Islet precursor cell (in vitro differentiated cells): Measurements from ENCODE around the gene GLIS2.
A peak's percentile ranks its signal among the peaks of the same experiment; 100 is the strongest.

Experiments
- DNase-seq: peaks from one replicate; pipeline ENCODE4 v3.0.0-alpha.2; 2018

GLIS2 gene

DNA sequence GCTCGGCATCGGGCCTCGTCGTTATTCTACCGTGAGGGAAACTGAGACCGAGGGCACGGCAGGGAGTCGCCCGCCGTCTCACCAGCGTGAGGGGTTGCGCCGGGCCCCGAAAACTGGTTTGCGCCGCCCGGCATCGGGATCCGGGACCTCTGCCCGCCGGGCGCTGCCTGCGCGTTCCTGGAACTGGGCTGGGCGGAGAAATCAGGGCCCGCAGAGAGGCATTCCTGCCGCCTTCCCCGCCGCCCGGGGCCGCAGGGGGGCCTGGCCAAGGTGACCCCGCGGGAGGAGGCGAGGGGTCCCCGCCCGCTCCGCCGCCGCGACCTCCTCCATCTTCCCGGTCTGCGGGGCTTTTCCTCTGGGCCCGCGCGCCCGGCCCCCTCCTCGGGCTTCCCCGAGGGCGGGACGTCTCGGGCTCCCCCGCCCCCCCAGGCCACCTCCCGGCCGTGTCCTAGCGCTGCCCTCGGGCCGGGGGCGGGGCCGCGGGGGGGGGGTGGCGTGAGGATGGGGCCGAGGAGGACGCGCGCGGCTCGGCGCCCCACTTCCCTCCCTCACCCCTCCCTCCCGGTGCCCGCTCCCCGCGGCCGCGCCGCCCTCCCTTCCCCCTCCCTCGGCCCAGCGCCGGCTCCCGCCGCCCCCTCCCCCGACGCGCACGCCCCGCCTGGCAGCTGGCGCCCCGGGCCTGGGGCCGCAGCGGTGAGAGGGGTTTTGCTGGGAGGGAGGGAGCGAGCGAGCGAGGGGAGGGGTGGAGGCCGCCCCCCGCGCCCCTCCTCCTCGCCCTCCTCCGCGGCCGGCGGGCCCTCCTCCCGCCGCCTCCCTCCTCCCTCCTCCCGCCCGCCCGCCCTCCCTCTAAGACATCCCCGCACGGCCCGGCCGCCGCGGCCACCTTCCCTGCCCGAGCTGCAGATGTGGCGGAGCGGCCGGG lies at the start of gene GLIS2:
TSS of gene GLIS2 (plus strand) at position 882 of the 922 bp plus-strand sequence. CDS start 16,214 bp downstream, outside the sequence.
- DNase-seq = peak; percentile 89

DNA sequence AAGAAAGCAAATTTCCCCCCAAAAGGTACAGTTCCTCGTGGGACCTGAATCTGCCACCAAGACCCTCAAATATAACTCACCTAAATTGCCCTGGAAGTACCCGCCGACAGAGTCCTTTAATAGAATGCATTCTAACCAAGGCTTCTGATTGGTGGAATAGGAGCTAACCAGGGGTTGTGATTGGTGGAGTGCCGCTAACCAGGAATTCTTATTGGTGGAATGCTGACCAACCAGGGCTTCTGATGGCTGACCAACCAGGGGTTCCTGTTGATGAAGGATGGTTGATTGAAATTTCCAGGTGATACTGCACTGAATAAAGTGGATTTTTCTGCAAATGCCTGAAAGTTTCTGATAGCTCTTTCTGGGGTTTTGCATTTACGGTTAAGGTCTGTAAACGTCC lies 49.5 kb upstream of the GLIS2 start:
- no peak for DNase-seq

DNA sequence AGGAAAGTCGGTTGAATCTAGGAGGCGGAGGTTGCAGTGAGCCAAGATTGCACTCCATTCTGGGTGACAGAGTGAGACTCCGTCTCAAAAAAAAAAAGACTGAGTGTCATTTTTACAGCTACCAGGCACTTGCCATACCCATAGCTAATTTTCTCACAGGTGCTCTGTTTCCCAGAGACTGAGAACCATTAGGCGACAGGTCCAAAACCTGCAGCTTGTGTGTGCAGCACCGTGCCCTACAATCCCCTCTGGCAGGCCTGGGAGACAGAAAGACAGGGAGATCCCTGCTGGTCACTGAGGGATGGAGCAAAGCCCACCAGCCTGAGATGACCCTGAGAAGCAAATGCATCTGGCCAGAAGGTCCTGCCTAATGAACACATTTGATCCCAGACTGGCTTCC lies 45.8 kb upstream of the GLIS2 start:
- no peak for DNase-seq

DNA sequence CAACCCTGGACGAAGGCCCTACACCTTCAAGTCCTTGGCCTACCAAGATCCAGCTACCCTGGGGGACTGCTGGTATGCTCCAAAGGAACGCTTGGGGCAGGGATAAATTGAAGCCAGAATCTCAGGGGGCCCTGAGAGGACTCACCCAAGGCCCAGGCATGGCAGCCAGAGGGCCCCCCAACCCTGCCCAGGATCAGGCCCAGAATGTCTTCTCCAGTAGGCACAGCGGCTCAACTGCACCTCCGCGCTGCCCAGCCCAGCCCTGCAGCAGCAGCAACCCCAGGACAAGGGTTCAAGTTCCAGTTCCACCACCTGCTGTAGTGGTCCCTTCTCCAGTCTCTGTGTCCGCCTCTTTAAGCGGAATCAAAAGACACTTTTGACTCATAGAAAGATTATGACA lies 45.3 kb upstream of the GLIS2 start:
- DNase-seq = no peak

DNA sequence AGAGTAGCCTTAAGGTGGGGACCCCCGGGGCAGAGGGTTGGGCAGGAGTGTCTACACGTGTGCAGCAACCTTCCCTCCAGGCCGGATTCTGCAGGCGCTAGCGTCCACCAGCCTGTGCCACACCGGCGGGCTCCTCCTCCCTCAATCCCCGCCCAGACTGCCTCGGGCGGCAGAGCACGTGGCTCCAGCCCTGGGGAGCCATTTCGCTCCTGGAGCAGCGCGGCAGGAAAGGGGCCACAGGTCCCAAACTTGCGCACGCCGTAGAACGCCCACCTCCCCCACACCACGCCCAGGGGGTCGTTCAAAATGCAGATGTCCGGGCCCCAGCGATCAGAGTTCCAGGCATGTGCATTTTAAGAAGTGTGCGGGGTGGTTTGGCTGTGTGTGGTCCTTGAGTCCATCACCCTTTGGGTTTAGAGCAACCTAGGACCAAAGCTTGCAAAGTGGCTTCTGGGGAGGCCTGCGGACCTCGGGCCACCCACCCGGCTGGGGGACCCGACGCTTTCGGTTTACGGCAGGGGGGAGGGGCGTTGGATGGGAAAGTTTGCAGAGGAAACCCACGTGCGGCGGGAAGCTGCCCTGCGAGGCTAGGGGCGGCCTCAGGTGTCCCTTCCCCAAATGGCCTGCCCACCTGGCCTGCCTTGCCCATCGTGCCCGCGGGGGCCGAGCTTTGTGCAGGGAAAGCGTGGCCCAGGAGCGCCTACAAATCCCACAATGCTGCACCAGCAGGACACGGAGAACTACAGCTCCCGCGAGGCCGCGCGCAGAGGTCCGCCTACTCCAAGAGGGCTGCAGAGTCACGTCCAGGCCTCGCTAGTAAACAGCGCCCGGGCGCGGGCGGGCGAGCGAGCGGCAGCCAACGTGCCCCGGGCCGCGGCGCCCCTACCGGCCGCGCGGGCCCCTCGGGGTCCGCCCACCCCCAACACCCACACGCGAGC lies 44.4 kb upstream of the GLIS2 start:
- peak; percentile 97 for DNase-seq

DNA sequence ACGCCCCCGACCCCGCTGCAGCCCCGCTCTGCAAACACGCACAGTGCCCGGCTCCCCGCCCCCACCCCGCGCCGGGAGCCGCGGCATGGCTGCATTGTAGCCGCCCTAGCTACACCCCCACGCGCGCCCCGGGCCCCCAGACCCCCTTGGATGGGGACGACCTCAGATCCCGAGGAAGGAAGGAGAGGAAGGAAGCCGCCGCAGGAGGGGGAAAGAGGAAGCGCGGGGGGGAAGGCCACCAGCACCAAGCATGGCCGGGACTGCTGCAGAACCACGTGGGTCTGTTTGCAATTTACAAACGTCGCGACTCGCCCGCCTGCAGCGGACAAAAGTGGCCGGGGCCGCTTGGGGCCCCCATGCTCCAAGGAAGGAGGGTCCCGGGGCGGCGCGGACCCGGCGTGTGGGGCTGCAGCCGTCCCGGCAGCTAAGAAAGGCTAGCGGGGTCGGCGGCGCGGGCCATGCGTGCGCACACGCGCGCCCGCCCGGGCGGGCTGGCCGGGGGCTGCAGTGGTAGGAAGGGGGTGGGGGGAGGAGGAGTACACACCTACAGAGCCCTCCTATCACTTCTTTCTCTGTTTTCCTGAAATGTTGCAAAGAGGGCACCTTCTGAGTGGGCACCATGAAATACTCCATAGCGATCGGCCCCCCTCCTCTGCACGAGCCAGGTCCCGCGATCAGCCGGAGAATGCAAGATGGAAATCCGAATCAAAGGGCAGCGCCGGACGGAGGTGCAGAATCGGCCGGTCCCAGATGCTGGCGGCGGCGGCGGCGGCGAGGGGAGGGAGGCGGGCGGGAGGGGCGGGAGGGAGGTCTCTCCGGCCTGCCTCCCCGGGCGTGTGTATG lies 43.5 kb upstream of the GLIS2 start:
- peak; percentile 74 for DNase-seq

DNA sequence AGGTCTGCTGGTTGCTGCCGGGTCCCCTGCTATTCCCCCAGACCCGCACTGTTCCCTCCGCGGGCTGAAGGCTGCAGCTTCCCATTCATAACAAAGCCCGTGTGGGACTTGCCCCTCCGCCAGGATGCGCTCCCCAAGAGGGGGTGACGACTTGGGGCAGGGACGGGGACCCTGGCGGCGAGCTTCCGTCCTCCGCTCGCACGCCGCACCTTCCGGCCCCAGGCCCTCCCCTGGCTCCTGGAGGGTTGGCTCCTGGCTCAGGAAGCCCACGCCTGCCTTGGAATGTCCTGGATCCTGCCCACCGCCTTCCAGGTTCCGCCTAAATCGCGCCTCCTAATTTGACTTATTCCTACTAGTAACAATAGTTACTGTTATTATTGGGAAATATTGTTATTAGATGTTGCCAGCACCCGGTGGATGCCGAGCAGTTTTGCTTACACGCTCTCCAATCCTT lies 42.0 kb upstream of the GLIS2 start:
- peak; percentile 82 for DNase-seq

DNA sequence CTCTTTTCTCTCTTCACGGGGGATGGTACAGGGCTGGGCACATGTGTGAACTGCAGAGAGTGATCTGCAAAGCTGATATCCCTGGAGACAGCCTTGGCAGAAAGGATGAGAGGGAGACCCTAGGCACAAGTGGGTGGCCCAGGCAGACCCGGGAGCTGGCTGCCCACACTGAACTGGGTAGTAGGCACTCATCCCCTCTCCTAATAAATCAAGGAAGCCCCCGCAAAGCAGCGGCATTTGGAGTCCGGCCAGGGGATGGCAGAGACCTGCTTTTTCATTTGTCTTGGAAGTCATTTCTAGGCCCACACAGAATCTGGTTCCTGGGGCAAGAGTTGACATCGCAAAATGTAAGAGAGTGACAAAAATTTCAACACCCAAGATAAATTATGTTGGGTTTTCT lies 40.0 kb upstream of the GLIS2 start:
- no peak for DNase-seq

DNA sequence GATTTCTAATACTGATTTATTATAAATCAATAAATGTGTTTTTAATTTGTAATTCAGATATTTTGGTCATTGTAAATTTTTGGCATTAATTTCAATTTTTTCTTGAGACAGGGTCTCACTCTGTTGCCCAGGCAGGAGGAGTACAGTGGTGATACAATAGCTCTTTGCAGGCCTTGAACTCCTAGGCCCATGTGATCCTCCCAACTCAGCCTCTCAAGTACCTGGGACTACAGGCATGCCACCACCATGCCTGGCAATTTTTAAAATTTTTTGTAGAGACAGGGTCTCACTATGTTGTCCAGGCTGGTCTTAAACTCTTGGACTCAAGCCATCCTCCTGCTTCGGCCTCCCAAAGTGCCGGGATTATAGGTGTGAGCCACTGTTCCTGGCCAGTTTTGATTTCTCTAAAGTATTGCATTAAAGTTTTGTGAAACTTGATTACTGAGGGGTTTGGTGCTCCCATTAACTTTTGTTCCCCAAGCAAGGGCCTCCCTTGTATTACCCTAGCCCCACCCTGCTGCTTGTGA lies 37.8 kb upstream of the GLIS2 start:
- no peak for DNase-seq

DNA sequence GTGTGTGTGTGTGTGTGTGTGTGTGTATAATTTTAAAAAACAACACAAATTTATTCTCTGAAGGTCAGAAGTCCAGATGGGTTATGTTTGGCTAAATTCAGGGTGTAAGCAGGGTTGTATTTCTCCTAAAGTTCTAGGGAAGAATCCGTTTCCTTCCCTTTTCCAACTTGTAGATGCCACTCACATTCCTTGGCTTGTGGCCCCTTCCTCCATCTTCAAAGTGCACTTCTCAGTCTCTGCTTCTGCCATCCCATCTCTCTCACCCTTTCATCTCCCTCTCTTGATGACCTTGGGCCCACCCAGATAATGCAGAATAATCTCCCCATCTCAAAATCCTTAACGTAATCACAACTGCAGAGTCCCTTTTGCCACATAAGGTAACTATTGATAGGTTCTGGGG lies 35.2 kb upstream of the GLIS2 start:
- no peak for DNase-seq

DNA sequence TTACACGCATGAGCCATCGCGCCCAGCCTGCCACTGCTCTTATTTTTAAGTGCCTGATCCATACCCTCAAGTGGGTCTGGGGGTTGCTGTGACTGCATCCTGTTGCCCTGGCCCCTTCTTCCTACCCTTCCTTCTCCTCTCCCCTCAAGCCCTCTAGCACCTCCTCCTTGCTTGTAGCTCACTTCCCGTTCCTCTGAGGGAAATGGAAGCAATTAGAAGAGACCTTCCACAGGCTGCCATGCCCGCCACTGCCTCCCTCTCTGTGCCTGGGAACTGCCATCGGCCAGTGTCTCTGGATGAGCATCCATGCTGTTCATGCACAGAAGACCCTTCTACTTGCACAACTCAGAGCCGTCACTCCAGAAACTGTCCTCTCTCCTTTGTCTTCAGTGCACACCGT lies 32.4 kb upstream of the GLIS2 start:
- no peak for DNase-seq

DNA sequence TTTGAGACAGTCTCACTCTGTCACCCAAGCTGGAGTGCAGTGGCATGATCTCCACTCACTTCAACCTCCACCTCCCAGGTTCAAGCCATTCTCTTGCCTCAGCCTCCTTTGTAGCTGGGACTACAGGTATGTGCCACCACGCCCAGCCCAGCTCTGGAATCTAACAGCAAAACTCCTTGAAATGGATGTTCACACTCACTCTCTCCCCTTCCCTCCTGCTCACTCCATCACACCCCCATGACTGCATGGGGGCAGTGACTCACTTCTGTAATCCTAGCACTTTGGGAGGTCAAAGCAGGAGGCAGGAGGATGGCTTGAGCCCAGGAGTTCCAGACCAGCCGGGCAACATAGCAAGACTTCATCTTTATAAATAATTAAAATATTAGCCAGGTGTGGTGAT lies 31.9 kb upstream of the GLIS2 start:
- peak; percentile 71 for DNase-seq

DNA sequence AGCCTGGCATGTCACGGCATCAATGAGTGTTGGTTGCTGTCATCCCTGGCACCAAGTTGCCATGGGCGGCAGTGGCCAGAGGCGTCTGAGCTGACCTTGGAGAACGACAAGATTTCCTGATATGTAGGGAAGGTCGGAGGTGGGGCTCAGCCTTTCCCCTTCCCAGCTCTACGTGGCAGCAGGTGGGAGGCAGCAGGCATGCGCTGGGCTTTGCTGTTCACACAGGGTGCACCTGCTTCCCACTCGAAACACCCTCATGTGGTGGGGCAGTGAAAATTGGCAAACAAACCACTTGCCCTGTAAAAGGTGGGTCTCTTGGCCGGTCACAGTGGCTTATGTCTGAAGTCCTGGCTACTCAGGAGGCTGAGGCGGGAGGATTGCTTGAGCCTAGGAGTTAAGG lies 30.7 kb upstream of the GLIS2 start:
- no peak for DNase-seq

DNA sequence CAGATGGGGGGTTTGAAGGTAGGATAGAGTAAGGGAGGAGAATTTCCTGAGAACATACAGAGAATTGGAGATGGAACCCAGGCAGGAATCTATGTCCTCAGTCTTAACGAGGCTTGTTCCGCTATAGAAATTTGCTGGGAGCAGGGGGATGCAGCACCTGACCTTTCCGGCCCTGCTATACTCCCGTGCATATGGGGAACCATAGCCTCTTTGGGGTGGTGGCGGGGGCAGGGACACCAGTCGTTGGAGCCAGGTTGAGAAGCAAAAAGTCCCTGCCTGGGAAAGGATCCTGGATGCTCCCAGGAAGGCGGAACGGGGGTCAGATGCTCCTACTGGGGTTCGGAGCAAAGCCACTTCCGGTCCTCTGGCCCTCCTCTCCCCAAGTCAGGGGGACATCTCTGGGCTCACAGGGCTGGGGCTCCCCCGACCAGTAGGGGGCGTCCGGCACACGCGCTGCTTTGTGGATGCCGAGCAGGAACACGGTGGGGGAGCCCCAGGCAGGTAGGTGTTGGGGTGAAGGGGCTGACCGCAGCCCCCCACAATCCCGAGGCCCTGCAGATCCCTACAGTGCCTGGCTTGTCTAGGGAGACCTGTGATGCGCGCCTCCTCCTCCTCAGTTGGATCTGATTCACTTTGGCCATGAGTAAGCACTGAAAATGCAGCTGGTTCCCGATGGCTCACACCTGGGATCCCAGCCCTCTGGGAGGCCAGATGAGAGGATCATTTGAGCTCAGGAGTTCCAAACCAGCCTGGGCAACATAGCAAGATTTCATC lies 27.5 kb upstream of the GLIS2 start:
- peak; percentile 79 for DNase-seq

DNA sequence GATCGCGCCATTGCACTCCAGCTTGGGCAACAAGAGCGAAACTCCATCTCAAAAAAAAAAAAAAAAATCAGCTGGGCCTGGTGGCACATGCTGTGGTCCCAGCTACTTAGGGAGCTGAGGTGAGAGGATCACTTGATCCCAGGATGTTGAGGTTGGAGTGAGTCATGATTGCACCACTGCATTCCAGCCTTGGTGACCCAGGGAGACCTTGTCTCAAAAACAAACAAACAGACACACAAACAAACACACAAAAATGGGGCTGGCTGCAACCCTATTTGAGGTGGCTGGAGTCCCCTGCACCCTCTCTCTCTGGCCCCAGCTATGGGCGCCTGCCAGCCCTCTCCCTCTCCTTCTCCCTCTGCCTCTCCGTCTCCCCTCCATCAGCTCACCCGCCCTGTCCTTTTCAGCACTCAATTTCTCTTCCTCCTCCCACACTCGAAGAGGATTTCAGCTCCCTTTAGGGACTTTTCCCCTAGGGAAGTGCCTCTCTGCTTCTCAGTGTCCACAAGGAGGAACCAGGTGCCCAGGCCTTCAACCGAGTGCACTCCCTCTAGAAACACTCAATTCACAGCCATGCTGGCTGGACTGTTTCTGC lies 25.5 kb upstream of the GLIS2 start:
- DNase-seq = peak; percentile 93

DNA sequence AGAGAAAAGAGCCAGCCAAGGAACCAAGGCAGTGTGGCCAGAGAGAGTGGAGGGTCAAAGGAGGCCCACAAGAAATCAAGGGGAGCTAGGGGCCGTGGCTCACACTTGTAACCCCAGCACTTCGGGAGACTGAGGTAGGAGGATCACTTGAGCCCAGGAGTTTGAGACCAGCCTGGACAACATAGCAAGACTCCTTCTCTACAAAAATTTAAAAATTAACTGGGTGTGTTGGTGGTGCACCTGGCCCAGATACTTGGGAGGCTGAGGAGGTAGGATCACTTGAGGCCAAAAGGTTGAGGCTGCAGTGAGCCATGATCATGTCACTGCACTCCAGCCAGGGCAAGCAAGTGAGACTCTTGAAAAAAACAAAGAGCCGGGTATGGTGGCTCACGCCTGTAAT lies 24.2 kb upstream of the GLIS2 start:
- DNase-seq = no peak

DNA sequence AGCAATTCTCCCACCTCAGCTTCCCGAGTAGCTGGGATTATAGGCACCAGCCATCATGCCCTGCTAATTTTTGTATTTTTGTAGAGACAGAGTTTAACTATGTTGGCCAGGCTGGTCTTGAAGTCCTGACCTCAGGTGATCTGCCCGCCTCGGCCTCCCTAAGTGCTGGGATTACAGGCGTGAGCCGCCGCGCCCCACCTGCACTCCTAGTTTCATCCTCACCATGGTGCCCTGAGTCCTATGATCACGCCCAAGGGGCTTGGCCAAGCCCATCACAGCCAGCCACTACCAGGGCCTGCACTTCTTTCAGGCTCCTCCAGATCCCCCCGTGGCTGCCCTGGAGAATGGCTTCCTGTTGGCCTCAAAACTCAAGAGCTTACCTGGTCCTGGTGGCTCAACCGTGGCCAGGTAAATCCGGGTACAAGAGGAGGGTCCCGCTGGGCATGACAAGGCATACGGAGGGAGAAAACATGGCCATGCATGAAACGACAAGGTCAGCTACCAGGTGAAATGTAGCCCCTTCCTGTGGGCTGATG lies 22.6 kb upstream of the GLIS2 start:
- DNase-seq = no peak

DNA sequence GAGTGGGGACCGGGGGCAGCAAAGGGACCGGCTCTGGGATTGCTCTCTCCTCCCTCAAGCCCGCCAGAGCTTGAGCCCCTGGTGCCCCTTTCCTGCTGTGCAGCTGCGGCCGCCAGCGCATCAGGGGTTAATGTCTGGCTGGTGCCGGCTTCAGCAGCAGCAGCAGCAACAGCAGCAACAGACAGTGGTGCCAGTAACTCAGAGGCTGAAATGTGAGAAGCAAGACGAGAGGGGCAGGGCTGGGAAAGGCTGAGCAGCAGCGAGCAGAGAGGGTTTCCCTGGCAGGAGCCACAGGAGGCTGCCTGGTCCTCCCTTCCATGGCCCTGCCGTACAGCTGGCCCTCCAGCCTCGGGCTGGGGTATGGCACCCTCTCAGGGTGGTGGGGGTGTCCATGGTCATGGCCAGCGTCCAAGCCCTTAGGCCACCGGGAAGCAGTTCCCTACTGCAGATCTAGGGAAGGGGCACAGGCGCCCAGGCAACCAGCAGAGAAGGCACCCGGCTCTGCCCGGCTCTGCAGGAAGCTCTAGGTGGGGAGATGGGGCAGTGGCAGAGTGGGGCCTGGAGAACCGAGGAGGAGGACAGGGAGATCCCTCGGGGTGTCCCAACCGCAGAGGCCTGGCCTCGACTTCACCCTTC lies 21.9 kb upstream of the GLIS2 start:
- peak; percentile 96 for DNase-seq

DNA sequence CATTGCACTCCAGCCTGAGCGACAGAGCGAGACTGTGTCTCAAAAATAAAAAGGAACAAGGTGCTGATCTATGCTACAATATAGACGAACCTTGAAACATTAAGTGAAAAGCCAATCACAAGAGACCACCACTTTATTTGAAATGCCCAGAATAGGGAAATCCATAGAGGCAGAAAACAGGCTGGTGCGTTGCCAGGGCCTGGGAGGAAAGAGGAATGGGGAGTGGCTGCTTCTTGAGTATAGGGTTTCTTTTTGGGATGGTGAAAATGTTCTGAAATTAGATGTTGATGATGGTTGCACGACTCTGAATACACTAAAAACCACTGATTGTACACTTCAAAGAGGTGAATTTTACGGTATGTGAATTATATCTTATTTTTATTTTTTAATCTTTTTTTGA lies 20.3 kb upstream of the GLIS2 start:
- DNase-seq = no peak

DNA sequence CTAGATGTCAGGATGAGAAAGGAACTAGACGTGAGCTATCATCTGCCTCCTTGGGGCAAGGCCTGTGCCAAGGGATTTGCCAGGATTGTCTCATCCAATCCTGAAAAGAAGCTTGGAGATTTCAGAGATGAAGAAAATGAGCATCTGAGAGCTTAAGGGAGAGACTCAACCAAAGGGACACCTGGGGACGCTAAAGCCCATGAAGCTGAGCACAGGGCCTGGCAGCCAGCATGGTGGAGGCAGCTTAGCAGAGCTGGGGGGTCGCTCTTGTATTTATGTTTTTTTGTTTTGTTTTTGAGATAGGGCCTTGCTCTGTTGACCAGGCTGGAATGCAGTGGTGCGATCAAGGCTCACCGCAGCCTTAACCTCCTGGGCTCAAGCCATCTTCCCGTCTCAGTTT lies 18.4 kb upstream of the GLIS2 start:
- DNase-seq = no peak
